ENCODE results near the gene SUSD6. TPM values are rescaled to one million over a fixed set of nuclear protein-coding genes. Genes with fewer than 3 reads are reported as not detected.

SUSD6 gene
- total RNA-seq, 2 experiments from 2014 or later = 69.9 to 72.2 TPM

DNA sequence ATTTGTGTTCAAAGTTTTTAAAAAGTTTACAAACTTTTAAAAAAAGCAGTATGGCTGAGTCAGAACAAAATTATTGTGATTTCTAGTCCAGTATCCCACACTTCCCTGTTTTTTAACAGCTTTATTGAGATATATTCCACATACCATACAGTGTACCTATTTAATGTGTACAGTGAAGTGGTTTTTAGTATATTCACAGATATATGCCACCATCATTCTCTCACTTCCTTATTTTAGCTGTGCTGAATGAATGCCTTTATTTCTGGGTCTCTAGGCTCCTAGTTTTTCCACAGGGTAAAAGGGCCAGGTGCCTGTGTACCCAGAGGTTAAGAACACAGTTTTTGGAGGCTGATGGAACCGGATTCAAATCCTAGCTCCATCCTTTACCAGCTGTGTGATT lies 96.7 kb downstream of the SUSD6 start:
- POLR2A ChIA-PET = no interaction called here

DNA sequence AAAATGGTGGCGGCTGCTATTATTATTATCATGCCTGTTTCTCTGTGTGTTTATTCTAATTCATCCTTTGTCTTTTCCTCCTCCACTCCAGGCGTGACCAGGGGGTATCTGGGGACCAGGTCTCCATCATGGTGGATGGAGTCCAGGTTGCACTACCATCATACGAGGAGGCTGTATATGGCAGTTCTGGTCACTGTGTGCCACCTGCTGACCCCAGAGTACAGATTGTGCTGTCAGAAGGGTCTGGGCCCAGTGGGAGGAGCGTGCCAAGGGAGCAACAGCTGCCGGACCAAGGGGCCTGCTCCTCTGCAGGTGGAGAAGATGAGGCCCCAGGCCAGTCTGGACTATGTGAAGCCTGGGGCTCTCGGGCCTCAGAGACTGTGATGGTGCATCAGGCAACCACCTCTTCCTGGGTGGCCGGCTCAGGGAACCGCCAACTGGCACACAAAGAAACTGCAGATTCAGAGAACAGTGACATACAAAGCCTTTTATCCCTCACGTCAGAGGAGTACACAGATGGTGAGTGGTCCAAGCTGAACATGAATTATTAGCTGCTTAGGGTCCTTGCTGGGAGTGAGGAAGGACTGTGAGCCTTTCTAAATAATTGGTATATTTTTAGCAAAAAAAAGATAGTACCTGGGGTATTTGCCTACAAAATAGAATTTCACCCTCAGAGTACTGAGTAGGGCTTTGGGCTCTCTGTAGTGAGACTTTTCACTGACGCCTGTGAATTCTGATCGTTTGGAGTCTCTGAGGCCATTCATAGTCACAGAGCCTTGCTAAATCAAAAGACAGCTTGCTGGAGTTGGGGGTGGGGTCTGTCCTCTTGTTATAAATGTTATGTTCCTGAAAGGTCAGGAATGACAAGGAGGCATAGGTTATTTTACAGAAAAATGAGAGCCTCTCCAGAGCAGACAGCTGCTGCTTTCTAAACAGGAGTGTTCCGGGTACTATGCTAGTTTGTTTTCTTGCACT lies 97.5 kb downstream of the SUSD6 start:
- intact Hi-C loops (cut with micrococcal nuclease) = no loop called here

More for the DNA sequence above, 96.7 kb downstream of the SUSD6 start:
- CTCF ChIA-PET = interaction anchor here (1.3 to 1.4 kb wide), 2 partner anchors 103 to 134 kb away, joined by 3 to 7 read pairs; no protein-coding TSS in a partner anchor
- Mint-ChIP-seq H3K4me1 (ENCODE audit: low read depth) (peaks cover 50% of the 10 kb centered on the region), H3K9me3 (no peaks in the 10 kb centered on the region), H3K27me3 (no peaks in the 10 kb centered on the region), H3K27ac (no peak overlapping the region), H3K4me3 (no peak overlapping the region), H3K36me3 (peaks cover 63% of the 10 kb centered on the region)
- no peak for DNase-seq
- intact Hi-C loops (cut with micrococcal nuclease) = no loop called here

DNA sequence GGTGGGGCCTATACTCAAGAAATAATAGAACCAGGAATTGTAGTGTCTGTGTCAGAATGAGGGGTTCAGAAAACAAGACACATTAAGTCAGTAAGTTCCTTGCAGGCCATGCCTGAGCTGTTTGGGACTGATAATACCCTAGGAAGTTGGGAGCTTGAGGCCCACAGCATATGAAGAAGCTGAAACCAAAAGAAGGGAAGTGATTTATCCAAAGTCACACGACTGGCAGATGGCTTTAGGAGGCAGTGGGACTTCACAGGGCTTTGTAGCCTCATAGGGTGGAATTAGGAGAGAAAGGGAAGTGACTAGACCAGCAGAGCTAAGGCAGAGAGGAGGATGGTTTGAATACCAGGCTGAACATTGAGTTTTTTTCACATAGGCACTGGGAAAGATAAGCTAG lies 99.0 kb downstream of the SUSD6 start:
- CTCF ChIA-PET = interaction anchor here (0.6 to 3.2 kb wide), 5 partner anchors 11 to 126 kb away, joined by 3 to 11 read pairs (median 6); no protein-coding TSS in a partner anchor

More for the DNA sequence above, 97.5 kb downstream of the SUSD6 start:
- H3K36me3 Mint-ChIP-seq = peaks cover 61% of the 10 kb centered on the region
- no peaks in the 10 kb centered on the region for H3K9me3 Mint-ChIP-seq
- ChIA-PET POLR2A (interaction anchor here (0.6 kb wide), 1 partner anchor 41 kb away, joined by 3 read pairs; no protein-coding TSS in a partner anchor), CTCF (interaction anchor here (1.1 to 3.2 kb wide), 8 partner anchors 9 to 135 kb away, joined by 3 to 11 read pairs (median 6); partner anchors contain the start of gene SUSD6)
- H3K4me3 Mint-ChIP-seq = no peak overlapping the region
- H3K27me3 Mint-ChIP-seq = no peaks in the 10 kb centered on the region
- H3K4me1 Mint-ChIP-seq (ENCODE audit: low read depth) = peaks cover 46% of the 10 kb centered on the region
- H3K27ac Mint-ChIP-seq = peak overlapping the region; percentile 28
- peak; percentile 62 for DNase-seq

DNA sequence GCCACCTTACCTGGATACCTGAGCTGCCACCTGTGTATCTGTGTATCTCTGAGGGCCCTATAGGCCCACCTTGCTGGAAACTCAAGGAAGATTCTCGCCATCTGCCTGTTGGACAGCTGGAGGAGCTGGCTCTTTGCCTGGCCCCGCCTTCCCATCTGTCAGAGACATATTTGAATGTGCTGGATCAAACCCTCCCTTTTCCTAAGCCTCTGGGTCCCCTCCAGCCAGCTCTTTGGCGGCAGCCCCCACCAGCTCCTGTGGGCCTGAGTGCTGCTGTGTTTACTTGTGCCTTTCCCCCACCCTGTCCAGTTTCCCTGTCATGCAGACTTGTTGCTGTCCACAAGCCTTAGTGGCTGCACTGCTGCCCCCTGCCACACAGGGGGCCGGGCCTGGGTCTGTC lies 99.7 kb downstream of the SUSD6 start:
- ChIA-PET CTCF (interaction anchor here (2.5 to 3.2 kb wide), 2 partner anchors 12 to 16 kb away, joined by 9 to 11 read pairs; no protein-coding TSS in a partner anchor), POLR2A (interaction anchor here (2.3 kb wide), 1 partner anchor 24 kb away, joined by 6 read pairs; no protein-coding TSS in a partner anchor)
- Mint-ChIP-seq H3K27ac (peak overlapping the region; percentile 30), H3K27me3 (no peaks in the 10 kb centered on the region), H3K36me3 (peaks cover 60% of the 10 kb centered on the region), H3K4me3 (no peak overlapping the region), H3K9me3 (no peaks in the 10 kb centered on the region), H3K4me1 (ENCODE audit: low read depth) (peaks cover 49% of the 10 kb centered on the region)
- no peak for DNase-seq
- intact Hi-C loops (cut with micrococcal nuclease) = no loop called here

More for the DNA sequence above, 99.0 kb downstream of the SUSD6 start:
- peaks cover 48% of the 10 kb centered on the region for H3K4me1 Mint-ChIP-seq (ENCODE audit: low read depth)
- no peak overlapping the region for H3K4me3 Mint-ChIP-seq
- no peak for DNase-seq
- no peaks in the 10 kb centered on the region for H3K27me3 Mint-ChIP-seq
- H3K36me3 Mint-ChIP-seq = peaks cover 59% of the 10 kb centered on the region
- POLR2A ChIA-PET = interaction anchor here (2.3 kb wide), 1 partner anchor 23 kb away, joined by 6 read pairs; no protein-coding TSS in a partner anchor
- intact Hi-C loops (cut with micrococcal nuclease) = no loop called here
- H3K27ac Mint-ChIP-seq = peak overlapping the region; percentile 16
- H3K9me3 Mint-ChIP-seq = no peaks in the 10 kb centered on the region

DNA sequence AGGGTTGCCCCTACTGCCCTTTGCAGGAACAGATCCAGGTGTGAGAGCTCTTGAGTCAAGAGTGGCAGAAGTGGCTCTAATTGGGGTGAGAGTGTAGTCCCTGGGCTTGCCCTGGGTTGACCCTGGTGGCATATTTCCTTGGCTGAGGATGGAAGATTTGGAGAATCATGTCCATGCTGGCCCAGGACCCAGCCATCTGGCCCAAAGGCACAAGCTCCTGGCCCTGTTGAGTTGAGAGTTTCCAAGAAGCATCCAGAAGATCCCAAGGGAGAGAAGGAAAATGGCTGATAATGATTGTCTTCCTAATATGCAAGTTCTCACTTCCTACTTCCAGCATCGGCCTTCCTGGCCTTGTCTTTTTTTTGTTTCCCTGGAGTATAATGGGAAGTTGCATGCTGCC lies 100.1 kb downstream of the SUSD6 start:
- peaks cover 60% of the 10 kb centered on the region for H3K36me3 Mint-ChIP-seq
- intact Hi-C loops (cut with micrococcal nuclease) = no loop called here
- no peak overlapping the region for H3K4me3 Mint-ChIP-seq
- no peaks in the 10 kb centered on the region for H3K9me3 Mint-ChIP-seq
- POLR2A ChIA-PET = interaction anchor here (2.3 kb wide), 1 partner anchor 24 kb away, joined by 6 read pairs; no protein-coding TSS in a partner anchor
- peak overlapping the region; percentile 70 for H3K27ac Mint-ChIP-seq
- no peak for DNase-seq
- H3K4me1 Mint-ChIP-seq (ENCODE audit: low read depth) = peaks cover 53% of the 10 kb centered on the region
- H3K27me3 Mint-ChIP-seq = no peaks in the 10 kb centered on the region
- CTCF ChIA-PET = interaction anchor here (3.2 kb wide), 1 partner anchor 16 kb away, joined by 11 read pairs; no protein-coding TSS in a partner anchor

DNA sequence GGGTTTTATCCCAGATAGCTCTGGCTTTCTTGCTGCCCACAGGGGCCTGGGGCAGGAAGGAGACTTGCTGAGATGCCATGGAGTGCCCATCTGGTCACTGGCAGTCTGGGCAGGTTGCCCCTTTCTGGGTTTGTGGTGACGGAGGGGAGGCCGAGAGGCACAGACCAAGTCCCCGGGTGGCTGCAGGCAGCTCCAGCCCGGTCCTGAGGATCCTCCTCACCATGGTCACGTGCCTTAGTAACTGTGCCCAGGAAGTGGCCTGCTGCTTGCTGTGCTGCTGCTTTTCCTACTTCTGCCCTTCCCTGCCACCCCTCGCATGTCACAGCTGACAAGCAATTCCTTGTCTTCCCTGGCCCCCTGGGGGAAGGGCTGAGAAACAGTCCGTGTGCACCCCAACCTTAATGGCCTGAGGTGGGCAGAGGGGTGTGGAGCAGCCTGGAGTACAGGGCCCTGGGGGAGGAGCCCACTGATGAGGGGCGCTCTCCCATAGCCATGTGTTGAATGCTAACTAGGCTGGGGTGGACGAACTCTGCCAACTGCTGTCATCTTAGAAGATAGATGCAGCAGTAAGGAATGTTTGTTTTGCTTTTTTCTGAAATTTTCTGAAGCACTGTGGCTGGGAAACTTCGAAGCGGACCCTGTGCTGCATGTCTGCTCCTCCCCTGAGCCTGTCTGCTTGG lies 100.6 kb downstream of the SUSD6 start:
- ChIA-PET POLR2A (interaction anchor here (2.3 kb wide), 1 partner anchor 25 kb away, joined by 6 read pairs; no protein-coding TSS in a partner anchor), CTCF (interaction anchor here (3.2 kb wide), 1 partner anchor 15 kb away, joined by 11 read pairs; no protein-coding TSS in a partner anchor)
- peaks cover 59% of the 10 kb centered on the region for H3K36me3 Mint-ChIP-seq
- H3K4me1 Mint-ChIP-seq (ENCODE audit: low read depth) = peaks cover 58% of the 10 kb centered on the region
- H3K27ac Mint-ChIP-seq = peak overlapping the region; percentile 70
- H3K4me3 Mint-ChIP-seq = no peak overlapping the region
- intact Hi-C loops (cut with micrococcal nuclease) = no loop called here
- H3K9me3 Mint-ChIP-seq = no peaks in the 10 kb centered on the region
- no peak for DNase-seq
- no peaks in the 10 kb centered on the region for H3K27me3 Mint-ChIP-seq

DNA sequence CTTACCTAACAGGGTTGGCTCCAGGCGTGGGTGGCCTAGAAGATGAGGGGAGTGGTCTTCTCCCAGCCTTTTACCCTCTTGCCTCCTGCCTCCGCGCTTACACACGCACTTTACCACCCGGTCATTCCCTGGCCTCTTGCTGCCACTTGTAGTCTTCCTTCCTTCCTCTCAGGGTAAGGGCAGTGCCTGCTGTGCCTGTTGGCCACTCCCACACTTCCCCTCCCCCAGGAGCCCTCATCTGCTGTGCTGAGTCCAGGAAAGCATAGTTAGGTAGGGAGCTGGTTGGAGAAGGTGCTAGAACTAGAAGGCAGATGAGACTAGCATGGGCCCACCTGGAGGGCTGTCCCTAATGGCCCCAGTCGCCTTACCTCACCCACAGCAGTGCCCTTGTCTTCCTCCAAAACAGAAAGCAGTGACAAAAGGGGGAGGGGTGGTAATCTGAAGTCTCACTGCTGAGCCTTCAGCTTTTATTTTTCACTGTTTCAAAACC lies 101.2 kb downstream of the SUSD6 start:
- H3K9me3 Mint-ChIP-seq = no peaks in the 10 kb centered on the region
- intact Hi-C loops (cut with micrococcal nuclease) = no loop called here
- no peak overlapping the region for H3K4me3 Mint-ChIP-seq
- H3K27me3 Mint-ChIP-seq = no peaks in the 10 kb centered on the region
- peaks cover 57% of the 10 kb centered on the region for H3K36me3 Mint-ChIP-seq
- H3K27ac Mint-ChIP-seq = peak overlapping the region; percentile 70
- DNase-seq = no peak
- CTCF ChIA-PET = interaction anchor here (1.2 kb wide), 1 partner anchor 15 kb away, joined by 5 read pairs; no protein-coding TSS in a partner anchor
- H3K4me1 Mint-ChIP-seq (ENCODE audit: low read depth) = peaks cover 57% of the 10 kb centered on the region
- POLR2A ChIA-PET = no interaction called here

DNA sequence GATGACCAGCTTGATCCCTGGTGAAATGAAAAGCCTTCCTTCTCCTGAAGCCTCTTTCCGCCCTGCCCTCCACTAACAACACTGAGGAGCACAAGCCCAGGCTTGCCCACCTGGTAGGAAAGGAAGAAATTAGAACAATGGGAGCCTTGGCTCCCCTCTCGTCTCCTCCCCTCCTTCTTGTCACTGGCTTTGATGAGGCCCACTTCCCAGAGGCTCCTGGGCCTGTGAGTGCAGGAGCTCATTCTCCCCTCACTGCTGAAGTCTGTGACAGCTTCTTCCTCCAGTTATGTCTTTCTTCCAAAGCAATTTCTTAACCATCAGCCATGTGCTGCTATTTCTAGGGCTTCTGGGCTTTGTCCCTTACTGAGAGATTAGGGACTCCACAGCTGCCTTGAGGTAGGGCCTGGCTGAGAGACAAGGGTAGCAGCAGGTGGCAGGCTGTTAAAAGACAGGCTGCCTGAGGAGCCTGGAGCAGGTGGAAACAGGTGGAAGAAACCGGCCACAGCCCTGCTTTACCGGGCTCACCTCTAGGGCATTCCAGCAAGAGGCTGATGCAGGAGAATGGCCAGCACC lies 101.9 kb downstream of the SUSD6 start:
- Mint-ChIP-seq H3K9me3 (no peaks in the 10 kb centered on the region), H3K36me3 (peaks cover 57% of the 10 kb centered on the region), H3K27ac (peak overlapping the region; percentile 70), H3K4me1 (ENCODE audit: low read depth) (peaks cover 57% of the 10 kb centered on the region), H3K27me3 (no peaks in the 10 kb centered on the region), H3K4me3 (no peak overlapping the region)
- intact Hi-C loops (cut with micrococcal nuclease) = no loop called here
- no peak for DNase-seq
- POLR2A ChIA-PET = no interaction called here
- CTCF ChIA-PET = interaction anchor here (1.2 kb wide), 1 partner anchor 15 kb away, joined by 5 read pairs; no protein-coding TSS in a partner anchor

DNA sequence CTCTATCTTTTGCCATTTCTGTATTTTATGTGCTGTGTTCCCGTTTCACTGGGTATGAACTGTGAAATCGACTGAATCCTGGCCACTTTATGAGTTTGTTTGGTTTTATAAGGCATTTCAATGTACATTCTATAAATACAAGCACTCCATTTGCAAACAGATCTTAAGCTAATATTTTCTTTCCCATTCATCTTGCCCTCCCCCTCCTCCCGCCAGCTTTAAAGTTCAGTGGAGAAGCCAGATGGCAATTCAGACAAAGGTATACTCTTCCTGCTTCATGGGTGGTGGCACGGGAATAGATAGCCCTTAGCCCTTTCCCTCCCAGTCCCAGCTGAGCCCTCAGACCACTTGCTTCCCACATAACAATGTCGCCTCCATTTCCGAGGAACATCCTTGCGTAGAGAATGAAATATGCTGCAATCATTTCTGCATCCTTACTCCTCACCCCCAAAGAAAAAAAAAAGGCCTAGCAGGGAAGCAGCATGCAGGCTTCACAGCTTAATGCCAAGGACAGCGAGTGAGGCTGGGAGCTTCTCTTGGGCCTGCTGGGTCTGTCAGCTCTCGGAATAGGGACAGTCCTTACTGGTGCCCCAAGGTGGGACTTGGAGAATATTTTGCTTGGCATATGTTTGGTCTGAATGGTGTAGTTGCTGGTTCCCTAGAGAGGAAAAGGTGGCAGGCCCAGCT lies 102.7 kb downstream of the SUSD6 start:
- Mint-ChIP-seq H3K27ac (peak overlapping the region; percentile 30), H3K27me3 (no peaks in the 10 kb centered on the region), H3K4me3 (no peak overlapping the region), H3K36me3 (peaks cover 51% of the 10 kb centered on the region), H3K4me1 (ENCODE audit: low read depth) (peaks cover 52% of the 10 kb centered on the region), H3K9me3 (no peaks in the 10 kb centered on the region)
- ChIA-PET POLR2A (interaction anchor here (0.6 kb wide), 1 partner anchor 9 kb away, joined by 3 read pairs; no protein-coding TSS in a partner anchor), CTCF (interaction anchor here (0.8 to 3.9 kb wide), 3 partner anchors 12 to 109 kb away, joined by 3 to 20 read pairs (median 3); no protein-coding TSS in a partner anchor)
- DNase-seq = no peak
- intact Hi-C loops (cut with micrococcal nuclease) = no loop called here

DNA sequence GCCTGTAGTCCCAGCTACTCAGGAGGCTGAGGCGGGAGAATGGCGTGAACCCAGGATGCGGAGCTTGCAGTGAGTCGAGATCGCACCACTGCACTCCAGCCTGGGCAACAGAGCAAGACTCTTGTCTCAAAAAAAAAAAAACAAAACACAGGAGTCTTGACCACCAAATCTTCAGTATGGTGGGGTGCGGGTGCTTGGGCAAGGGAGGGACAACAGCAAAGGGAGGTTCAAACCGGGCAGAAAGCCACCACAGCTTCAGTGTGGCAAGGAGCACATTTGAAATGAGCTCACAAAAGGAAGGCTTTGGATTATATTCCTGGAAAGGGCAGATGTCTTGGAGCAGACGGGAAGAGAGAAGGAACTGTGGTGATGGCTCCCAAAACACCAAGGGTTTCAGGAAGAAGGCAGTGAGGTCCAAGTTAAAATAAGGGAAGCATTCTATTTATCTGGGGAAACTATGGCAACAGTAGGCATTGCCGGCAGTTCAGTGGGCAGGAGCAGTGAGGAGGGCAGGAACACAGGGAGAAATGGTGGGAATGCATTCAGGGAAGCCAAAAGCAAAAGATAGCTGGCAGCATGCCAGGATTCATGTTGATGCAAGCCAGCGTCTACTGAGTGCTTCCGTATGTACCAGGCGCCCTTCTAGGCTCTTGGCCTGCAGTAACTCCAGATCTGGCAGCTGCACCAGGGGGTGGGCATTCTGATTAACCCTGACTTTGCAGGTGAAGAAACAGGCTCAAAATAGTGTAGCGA lies 104.5 kb downstream of the SUSD6 start:
- Mint-ChIP-seq H3K9me3 (no peaks in the 10 kb centered on the region), H3K27me3 (no peaks in the 10 kb centered on the region), H3K4me3 (no peak overlapping the region)

More for the DNA sequence above, 104.5 kb downstream of the SUSD6 start:
- Mint-ChIP-seq H3K36me3 (peaks cover 36% of the 10 kb centered on the region), H3K4me1 (ENCODE audit: low read depth) (peaks cover 47% of the 10 kb centered on the region), H3K27ac (peak overlapping the region; percentile 87)
- no peak for DNase-seq
- ChIA-PET POLR2A (interaction anchor here (1.0 to 1.5 kb wide), 5 partner anchors 31 to 104 kb away, joined by 3 to 5 read pairs (median 4); no protein-coding TSS in a partner anchor), CTCF (interaction anchor here (0.8 to 3.9 kb wide), 4 partner anchors 103 to 131 kb away, joined by 3 to 20 read pairs (median 4); no protein-coding TSS in a partner anchor)
- intact Hi-C loops (cut with micrococcal nuclease) = loop anchor here (1.0 to 5.0 kb wide), 3 partner anchors 31 to 51 kb away; partner anchors contain the start of gene SRSF5
